Stimulated activated CD4-positive, alpha-beta T cell treated with anti-CD3 and anti-CD28 coated beads, Interleukin-2, amount 100 ng/mL, for 48 hours (primary cell): Measurements from ENCODE around the gene LHFPL2.

Experiments used
- DNase-seq, 2 donors: peaks; one replicate each; pipeline ENCODE4 v3.0.0-alpha.2; 2020

The LHFPL2 gene

DNA sequence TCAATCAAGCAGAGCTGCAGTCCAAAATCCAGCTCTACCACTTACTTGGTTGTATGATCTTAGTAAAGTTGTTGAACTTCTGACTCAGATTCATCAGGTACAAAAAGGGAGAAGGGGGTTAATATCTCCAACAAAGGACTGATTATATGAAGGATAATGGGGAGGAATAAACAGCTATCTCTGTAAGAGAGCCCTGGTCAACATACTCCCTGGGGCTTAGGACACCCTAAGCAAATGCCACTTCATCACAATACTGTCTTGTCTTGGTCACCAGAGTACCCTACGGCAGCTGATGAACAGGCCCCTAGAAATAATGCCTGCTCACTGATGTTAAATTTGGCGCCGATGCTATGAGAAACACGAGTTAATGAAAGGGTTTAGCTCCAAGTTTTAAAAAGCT is 34.8 kb downstream of the LHFPL2 start:
- no peak for DNase-seq

DNA sequence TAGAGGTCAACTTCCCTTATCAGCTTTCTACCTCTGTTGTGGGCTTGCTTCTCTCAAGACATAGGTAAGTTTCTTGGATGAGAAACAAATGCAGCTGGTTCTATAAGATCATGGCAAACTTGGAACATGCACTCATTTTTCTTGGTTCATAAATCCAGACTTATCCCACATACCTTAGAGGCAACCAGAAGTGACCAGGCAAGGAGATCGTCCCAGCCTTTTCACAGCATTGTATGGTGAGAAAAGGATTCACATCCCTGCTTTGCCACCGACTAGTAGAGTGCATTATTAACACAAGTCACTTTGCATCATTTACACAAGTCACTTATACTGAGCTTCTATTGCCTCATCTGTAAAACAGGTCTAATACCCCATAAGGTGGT is 35.4 kb downstream of the LHFPL2 start:
- no peak for DNase-seq

DNA sequence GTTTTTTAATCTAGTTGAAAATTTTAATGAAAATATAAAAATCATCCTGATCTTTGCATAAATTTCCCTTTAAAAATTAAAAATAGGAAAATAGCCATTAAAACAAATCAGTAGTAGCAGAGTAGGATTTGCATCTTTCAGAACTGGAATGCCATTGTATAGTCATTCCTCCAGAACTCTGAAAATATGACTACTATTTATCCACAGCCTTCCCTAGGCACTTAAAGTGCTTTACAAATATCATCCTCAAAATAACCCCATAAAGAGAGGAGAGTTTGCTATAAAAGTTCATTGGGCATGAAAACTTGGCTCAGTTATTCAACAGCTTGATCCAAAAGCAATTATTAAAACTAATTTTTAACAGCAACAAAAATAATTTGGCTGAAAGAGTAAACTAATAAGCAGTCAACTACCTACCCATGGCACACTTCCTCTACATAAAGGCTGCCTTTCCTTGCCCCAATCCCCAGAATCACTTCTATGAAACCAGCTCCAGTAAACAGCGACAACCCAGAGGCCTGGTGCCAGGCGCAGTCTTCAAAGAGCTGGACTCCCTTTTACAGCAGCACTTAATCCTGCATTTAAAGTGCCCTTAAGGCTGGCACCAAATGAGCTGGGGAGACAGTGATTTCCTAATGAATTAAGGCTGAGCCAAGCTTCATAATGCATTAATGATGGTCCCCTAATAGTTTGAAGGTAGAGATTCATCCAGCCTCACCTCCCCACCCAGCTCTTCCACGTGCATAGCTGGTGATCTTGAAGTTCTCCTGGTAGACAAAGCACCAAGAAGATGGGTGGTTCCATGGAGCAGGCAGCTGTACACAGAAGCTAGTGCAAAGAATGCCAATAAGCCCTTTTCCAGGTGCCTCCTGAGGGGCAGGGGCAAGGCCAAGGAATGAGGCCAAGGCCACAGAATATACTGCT is 36.1 kb downstream of the LHFPL2 start:
- DNase-seq: no peak

- no peak for DNase-seq
Measured at GRCh38 chr5:78611126-78611605, 37.4 kb downstream of the LHFPL2 start.

DNA sequence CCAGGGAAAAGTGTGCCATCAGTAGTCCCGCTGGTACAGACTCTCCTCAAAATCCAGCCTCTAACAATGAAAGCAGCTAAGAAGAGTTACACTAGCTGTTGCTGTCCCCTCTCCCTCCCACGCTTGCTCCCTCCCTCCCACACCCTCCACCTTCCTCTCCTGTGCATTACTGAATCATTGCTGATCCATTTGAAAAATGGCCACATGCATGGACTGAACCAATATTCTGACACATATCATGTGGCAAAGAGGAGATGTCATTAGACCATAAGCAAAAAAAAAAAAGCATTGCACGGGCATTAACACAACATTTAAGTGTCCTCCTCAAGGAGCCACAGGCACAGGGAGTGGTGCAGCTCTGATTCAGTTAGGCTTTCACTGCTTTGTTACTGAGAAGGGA is 37.9 kb downstream of the LHFPL2 start:
- no peak for DNase-seq

DNA sequence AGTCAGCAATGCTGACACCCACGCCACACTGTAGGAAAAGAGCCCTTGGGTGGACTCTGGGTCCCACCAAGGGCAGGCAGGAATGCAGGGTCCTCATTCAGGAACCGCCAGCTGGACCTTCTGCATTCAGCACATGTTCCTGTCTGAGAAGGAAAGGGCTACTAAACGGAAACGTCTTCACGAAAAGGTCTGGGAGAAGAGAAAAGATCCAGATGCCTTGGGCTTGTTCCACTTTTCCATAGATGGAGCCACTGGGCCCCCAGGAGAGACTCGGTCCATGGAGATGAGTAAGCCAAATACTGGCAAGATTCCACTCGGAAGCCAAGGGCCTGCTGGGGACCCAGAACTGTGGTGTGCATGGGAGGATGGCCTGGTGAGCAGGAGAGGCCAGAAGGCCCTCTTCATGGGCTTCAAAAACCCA is 38.4 kb downstream of the LHFPL2 start:
- no peak for DNase-seq

DNA sequence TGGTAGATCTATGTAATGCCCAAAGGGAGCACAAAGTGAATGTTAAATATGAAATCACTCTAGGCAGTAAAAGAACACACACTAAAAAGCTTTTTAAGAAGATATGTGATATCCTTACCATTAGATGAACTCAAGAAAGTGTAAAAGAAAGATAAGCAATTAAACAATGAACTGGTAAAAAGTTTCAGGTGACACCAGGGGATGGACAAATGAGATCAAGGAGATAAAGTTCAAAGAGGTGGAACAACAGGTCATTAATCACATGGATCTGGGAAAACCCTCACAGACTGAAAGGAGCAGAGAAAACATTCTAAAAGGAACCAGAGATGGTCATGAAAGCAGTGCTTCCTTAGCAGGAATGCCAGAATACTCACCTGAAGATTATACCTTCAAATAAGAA is 40.7 kb downstream of the LHFPL2 start:
- DNase-seq: no peak

GRCh38 chr5:78606241-78606640 is 42.3 kb downstream of the LHFPL2 start:
- no peak for DNase-seq

- DNase-seq: no peak
Measured at GRCh38 chr5:78605611-78606010, 43.0 kb downstream of the LHFPL2 start.

DNA sequence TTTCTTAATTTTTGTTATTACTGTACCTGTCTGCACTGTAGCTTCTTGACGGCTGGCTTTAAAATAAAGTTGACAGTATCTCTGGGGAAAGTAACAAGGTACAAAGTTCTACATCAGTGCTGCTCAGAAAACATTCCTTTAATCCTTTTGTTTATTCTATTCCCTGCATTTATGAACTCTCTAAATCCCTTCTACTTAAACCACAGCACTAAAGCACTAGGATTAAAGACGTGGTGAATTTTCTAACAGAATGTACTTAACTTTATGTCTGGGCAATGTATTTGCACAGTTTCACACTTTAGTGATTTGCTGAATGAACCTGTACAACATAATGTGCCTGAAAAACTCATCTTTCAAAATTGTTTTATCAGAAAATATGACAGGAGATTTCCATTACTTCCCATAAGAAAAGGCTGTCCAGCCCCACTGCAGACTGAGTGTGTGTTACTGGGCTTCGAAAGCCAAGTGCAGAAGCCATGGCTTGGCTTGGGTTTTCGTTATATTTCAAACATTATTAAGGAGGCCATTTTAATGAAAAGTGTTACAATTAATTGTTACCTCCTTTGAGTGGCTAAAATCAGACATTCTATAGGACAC is 43.8 kb downstream of the LHFPL2 start:
- DNase-seq: no peak

DNA sequence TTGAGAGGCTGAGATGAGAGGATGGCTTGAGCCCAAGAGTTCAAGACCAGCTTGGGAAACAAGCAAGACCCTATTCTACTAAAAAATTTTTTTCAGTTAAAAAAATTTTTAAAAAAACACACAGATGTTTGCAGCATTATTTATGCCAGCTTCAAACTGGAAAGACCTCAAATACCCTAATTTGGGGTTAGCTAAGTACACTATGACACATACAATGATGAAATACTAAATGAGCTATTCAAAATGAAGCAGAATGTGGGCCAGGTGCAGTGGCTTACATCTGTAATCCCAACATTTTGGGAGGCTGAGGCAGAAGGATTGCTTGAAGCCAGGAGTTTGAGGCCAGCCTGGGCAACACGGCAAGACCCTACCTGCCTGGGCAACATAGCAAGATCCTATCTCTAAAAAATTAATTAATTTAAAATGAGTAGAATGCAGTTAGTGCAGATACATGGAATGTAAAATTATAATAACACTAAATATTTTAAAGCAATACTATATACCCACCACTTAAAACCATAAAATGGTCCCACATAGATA is 44.9 kb downstream of the LHFPL2 start:
- DNase-seq: no peak

GRCh38 chr5:78602400-78602799 is 46.2 kb downstream of the LHFPL2 start:
- DNase-seq: no peak

DNA sequence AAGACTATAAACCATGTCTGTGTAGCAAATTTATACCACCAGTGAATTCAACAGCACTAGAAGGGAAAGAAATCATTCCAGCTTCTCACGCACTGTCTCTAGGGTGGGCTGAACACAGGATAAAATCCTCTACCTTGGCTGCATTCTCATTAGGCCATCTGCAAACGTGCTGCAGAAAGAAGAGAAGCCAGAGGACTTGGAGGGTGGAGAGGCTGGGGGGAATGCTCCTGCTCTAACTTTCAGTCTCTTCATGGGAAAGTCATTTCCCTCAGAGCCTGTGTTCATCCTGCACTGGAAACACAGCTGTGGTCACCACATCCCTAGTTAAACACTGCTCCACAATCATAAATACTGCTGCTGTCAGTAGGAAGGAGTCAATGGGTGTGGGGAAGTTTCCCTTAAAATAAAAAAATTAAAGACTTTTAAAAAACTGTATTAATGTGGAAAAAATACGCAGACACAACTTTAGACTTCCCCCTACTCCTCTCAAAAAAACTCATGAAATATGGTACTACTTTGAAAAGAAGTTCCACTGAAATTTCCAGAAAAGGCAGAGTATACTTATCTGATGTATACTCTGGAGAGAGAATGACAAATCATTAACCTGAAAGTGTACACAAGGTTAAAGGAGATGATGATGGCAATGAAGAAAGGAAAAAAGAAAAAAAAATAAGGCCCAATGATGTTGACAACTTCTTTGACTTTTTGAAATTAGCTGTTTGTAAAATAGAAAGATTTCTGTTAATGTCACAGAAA is 46.8 kb downstream of the LHFPL2 start:
- DNase-seq: no peak

- no peak for DNase-seq
Measured at GRCh38 chr5:78600687-78601414, 47.7 kb downstream of the LHFPL2 start.

GRCh38 chr5:78598973-78599372 is 49.6 kb downstream of the LHFPL2 start:
- DNase-seq: no peak

DNA sequence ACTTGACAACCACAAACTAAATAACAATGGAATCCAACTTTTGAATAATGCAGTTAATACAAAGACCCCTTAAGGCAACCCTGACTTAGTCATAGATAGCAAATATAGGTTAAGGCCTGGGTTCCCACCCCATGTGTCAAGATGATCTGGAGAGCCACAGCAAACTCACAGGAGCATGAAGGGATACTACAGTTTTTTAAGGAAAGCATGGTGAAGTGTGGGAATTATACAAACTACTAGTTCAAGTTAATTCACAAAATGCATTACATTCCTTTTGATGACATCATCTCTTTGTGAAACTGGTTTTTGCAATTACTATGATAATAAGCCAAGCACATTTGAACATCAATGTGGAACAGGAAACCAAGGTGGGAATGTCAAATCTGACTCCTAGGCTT is 50.6 kb downstream of the LHFPL2 start:
- DNase-seq: no peak

- no peak for DNase-seq
Measured at GRCh38 chr5:78597068-78597973, 51.3 kb downstream of the LHFPL2 start.

DNA sequence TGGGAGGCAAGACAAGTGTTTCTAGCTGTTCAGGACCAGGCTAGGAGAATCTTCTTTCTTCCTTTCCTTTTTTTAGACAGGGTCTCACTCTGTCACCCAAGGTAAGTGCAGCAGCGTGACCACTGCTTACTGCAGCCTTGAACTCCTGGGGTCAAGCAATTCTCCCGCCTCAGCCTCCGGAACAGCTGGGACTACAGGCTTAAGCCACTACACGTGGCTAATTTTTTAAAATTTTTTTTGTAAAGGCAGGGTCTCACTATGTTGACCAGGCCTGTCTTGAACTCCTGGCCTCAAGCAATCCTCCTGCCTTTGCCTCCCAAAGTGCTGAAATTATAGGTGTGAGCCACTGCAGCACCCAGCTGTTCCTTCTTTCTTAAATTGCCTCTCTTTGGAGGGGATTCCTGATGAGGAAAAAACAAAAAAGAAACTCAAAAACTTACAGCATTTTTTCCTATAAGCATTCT is 53.1 kb downstream of the LHFPL2 start:
- no peak for DNase-seq

- no peak for DNase-seq
Measured at GRCh38 chr5:78594610-78595457, 53.7 kb downstream of the LHFPL2 start.

DNA sequence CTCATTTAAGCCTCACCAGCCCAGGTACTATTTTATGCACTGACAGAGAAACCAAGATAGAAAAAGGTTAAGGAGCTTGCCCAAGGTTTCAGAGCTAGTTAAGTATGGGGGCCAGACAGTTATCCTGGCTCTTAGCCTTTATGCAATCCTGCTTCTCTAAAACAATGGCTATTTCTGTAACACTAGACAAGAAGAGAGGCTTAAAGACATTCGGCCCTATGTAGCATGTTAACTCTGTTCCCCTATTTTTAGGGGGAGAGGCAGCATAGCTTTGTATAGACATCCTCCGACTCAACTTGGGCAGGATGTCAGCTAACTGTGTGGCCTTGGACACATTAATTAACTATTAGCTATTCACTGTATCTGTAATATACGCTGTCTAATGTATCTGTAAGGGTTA is 54.6 kb downstream of the LHFPL2 start:
- DNase-seq: no peak
